ENCODE data around the gene TSPEAR.

- no peak for TF ChIP-seq POLR2AphosphoS5 (IDR thresholded peaks at IDR 0.05; ENCODE audit: low read depth, low read length)
- TF ChIP-seq CTCF (IDR thresholded peaks at IDR 0.05) = no peak
Measured at GRCh38 chr21:44569861-44570517, 141.4 kb downstream of the TSPEAR start.
